M059J (cell line): Measurements from ENCODE around the gene ZC3H13. TPM values are rescaled to one million over a fixed set of nuclear protein-coding genes. Genes with fewer than 3 reads are reported as not detected.

ENCODE experiments used
- DNase-seq: peaks from one replicate; pipeline ENCODE4 v3.0.0-alpha.2; 2012; ENCODE audit warnings: low read depth
- total RNA-seq: library from RNA; depleted of rRNA; stranded (reverse); fragments of >200 nt; shearing (Covaris generic); gene quantifications from 2 replicates; pipeline ENCODE4 v1.2.3, GENCODE V29; 2014; rRNA removed

Gene ZC3H13, protein sequence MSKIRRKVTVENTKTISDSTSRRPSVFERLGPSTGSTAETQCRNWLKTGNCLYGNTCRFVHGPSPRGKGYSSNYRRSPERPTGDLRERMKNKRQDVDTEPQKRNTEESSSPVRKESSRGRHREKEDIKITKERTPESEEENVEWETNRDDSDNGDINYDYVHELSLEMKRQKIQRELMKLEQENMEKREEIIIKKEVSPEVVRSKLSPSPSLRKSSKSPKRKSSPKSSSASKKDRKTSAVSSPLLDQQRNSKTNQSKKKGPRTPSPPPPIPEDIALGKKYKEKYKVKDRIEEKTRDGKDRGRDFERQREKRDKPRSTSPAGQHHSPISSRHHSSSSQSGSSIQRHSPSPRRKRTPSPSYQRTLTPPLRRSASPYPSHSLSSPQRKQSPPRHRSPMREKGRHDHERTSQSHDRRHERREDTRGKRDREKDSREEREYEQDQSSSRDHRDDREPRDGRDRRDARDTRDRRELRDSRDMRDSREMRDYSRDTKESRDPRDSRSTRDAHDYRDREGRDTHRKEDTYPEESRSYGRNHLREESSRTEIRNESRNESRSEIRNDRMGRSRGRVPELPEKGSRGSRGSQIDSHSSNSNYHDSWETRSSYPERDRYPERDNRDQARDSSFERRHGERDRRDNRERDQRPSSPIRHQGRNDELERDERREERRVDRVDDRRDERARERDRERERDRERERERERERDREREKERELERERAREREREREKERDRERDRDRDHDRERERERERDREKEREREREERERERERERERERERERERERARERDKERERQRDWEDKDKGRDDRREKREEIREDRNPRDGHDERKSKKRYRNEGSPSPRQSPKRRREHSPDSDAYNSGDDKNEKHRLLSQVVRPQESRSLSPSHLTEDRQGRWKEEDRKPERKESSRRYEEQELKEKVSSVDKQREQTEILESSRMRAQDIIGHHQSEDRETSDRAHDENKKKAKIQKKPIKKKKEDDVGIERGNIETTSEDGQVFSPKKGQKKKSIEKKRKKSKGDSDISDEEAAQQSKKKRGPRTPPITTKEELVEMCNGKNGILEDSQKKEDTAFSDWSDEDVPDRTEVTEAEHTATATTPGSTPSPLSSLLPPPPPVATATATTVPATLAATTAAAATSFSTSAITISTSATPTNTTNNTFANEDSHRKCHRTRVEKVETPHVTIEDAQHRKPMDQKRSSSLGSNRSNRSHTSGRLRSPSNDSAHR (N-terminal part only)
- total RNA-seq, result 5.2 and 8.0 TPM in 2 replicates

- peak; percentile 94 for DNase-seq
Measured at GRCh38 chr13:46052319-46053161, at the start of gene ZC3H13. ZC3H13 (minus strand) TSS chr13:46052746; CDS start chr13:46045507, 7,239 bp downstream.

GRCh38 chr13:46102255-46102605, 49.7 kb upstream of the ZC3H13 start:
- DNase-seq, result no peak

- DNase-seq, result no peak
Measured at GRCh38 chr13:46101484-46102254, 49.1 kb upstream of the ZC3H13 start.

GRCh38 chr13:46101002-46101401, 48.5 kb upstream of the ZC3H13 start:
- no peak for DNase-seq

DNA sequence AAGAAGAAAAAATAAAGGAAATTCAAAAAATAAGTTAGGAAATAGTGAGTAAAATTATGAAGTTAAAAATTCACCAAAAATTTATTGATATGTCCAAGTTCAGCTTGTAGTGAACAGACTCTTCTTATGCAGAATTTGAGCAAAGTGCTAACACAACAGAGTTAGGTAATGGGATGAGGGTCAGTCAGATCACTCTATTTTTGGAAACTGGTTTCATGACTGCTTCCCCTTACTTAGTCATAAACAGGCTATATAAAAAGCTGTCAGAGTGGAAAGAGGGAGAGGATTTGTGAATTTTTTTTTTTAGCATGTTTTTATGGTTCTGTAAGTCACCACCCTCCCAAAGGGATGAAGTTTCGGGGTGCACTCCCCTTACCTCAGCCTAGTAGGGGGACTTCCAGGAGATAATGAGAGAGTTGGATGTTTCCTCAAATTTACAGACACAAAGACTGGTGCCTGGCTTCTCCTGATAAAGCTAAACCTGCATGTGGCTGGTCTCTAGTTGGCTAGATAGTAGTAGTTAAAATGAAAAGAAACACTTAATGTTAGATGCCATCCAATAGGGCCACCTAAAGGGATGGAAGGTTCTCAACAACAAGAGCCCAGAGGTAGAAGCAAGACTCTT, 47.8 kb upstream of the ZC3H13 start:
- DNase-seq, result no peak

- DNase-seq, result no peak
Measured at GRCh38 chr13:46097663-46098062, 45.1 kb upstream of the ZC3H13 start.

GRCh38 chr13:46097015-46097414, 44.5 kb upstream of the ZC3H13 start:
- DNase-seq, result no peak

DNA sequence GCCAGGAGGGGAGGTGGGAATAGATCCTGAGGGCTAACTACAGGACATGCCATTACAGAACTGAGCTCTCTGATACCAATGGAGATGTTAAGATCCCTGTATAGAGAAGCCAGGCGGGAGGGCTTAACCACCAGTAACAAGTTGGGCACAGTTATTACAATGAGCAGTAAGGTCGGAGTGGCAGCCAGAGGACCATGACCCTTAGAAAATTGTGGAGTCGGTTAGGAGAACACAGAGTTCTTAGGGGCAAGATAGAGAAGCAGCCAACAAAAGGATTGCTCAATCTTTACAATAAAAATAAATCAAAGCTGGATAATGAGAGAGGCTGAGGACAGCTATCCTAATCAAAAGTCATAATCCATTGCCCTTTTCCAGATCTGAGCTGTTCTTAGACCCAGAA, 41.9 kb upstream of the ZC3H13 start:
- DNase-seq, result no peak

GRCh38 chr13:46088821-46089562, 36.4 kb upstream of the ZC3H13 start:
- DNase-seq, result no peak

GRCh38 chr13:46087481-46087880, 34.9 kb upstream of the ZC3H13 start:
- DNase-seq, result no peak

GRCh38 chr13:46086985-46087384, 34.4 kb upstream of the ZC3H13 start:
- no peak for DNase-seq

- no peak for DNase-seq
Measured at GRCh38 chr13:46086421-46086922, 33.9 kb upstream of the ZC3H13 start.

- DNase-seq, result no peak
Measured at GRCh38 chr13:46085737-46086136, 33.2 kb upstream of the ZC3H13 start.

- no peak for DNase-seq
Measured at GRCh38 chr13:46082324-46082723, 29.8 kb upstream of the ZC3H13 start.

GRCh38 chr13:46079770-46080169, 27.2 kb upstream of the ZC3H13 start:
- DNase-seq, result no peak

DNA sequence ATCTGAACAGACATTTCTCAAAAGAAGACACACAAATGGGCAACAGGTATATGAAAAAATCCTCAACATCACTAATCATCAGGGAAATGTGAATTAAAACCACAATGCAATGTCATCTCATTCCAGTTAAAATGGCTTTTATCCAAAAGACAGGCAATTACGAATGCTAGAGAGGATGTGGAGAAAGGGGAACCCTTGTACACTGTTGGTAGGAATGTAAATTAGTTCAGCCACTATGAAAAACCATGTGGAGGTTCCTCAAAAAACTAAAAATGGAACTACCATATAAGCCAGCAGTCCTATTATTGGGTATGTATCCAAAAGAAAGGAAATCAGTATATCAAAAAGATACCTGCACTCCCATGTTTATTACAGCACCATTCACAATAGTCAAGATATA, 24.7 kb upstream of the ZC3H13 start:
- DNase-seq, result peak; percentile 20

DNA sequence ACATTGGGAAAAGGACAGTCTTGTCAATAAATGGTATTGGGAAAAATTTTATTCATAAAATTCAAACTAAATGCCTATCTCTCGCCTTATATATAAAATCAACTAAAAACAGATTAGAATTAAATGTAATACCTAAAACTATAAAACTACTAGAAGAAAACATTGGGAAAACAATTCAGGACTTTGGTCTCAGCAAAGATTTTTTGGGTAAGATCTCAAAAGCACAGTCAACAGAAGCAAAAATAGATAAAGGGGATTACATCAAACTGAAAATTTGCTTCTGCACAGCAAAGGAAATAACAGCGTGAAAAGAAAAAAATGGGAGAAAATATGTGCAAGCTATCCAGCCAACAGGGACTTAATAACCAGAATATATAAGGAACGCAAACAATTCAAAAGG, 24.3 kb upstream of the ZC3H13 start:
- no peak for DNase-seq

- DNase-seq, result no peak
Measured at GRCh38 chr13:46075811-46076210, 23.3 kb upstream of the ZC3H13 start.
